ENCODE measurements around the gene PTPRD. TPM values are rescaled to one million over a fixed set of nuclear protein-coding genes. Genes with fewer than 3 reads are reported as not detected.

PTPRD gene
- total RNA-seq, 1 experiment from 2014 or later = 70.1 TPM

GRCh38 chr9:8365029-8365428 is 2247.8 kb downstream of the PTPRD start:
- intact Hi-C loops (cut with micrococcal nuclease; ENCODE audit: unreplicated experiment) = no loop called here
- H3K36me3 Mint-ChIP-seq (ENCODE audit: insufficient read depth, unreplicated experiment) = no peaks in the 10 kb centered on the region
- no peak for DNase-seq
- ChIA-PET CTCF (no interaction called here), POLR2A (no interaction called here)
- Histone ChIP-seq H3K27me3 (replicated peaks; ENCODE audit: control insufficient read depth, insufficient read depth, low read length) (no peaks in the 10 kb centered on the region), H3K9me3 (no peaks in the 10 kb centered on the region), H3K4me3 (ENCODE audit: low read depth, low read length) (no peak overlapping the region), H3K4me1 (peaks cover 32% of the 10 kb centered on the region), H3K36me3 (ENCODE audit: control insufficient read depth, insufficient read depth, low read length) (no peaks in the 10 kb centered on the region)
- peaks cover 6% of the 10 kb centered on the region for H3K4me1 Mint-ChIP-seq (ENCODE audit: low read depth, unreplicated experiment)
- H3K4me3 Mint-ChIP-seq (ENCODE audit: unreplicated experiment) = no peak overlapping the region
- H3K27ac Mint-ChIP-seq (ENCODE audit: unreplicated experiment) = no peak overlapping the region
- TF ChIP-seq CTCF (IDR thresholded peaks at IDR 0.05; ENCODE audit: insufficient read depth in 1 of 2, low read depth in 1 of 2, low read length in 1 of 2, severe bottlenecking in 1 of 2, unreplicated experiment in 1 of 2) = no peak
- no peaks in the 10 kb centered on the region for H3K9me3 Mint-ChIP-seq (ENCODE audit: unreplicated experiment)
- no TSS peak for BruUV-seq (replicated peaks)
- H3K27me3 Mint-ChIP-seq (ENCODE audit: insufficient read depth, unreplicated experiment) = no peaks in the 10 kb centered on the region

DNA sequence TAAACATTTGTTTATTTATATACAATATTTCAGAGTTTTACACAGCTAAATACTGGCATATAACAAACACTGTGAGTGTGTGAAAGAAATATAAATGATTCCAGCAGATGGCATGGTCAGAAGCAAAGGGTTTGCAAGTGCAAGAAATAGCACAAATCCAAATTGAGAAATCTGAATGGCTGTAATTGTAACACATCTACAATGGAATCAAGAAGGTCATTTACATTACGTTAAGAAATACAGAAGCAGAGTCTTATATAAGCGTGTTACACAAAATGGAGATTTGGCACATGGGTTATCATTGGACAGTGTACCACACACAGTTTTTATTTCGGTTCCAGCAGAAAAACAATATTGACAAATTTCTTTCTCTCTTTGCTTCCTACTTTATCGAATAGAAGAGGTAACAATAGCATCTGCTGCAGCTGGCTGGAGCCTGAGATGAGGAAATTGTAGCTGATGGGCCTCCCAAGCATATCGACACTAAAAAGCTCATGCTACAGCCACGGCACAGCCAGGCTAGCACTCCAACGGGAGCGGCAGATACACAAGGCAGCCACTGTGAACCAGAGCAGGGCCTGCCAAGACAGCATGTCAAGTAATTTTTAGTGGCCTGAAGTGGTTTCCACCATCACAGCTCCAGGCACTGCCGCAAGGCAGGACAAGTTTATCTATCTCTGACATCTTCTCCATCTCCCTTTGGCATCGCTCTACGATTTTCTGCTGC is 2248.6 kb downstream of the PTPRD start:
- POLR2A ChIA-PET = no interaction called here
- no peak for DNase-seq
- H3K4me1 ChIP-seq = peaks cover 32% of the 10 kb centered on the region
- H3K36me3 ChIP-seq (ENCODE audit: control insufficient read depth, insufficient read depth, low read length) = no peaks in the 10 kb centered on the region
- intact Hi-C loops (cut with micrococcal nuclease; ENCODE audit: unreplicated experiment) = no loop called here
- TF ChIP-seq CTCF (IDR thresholded peaks at IDR 0.05; ENCODE audit: insufficient read depth in 1 of 2, low read depth in 1 of 2, low read length in 1 of 2, severe bottlenecking in 1 of 2, unreplicated experiment in 1 of 2) = no peak
- Mint-ChIP-seq H3K27ac (ENCODE audit: unreplicated experiment) (no peak overlapping the region), H3K9me3 (ENCODE audit: unreplicated experiment) (no peaks in the 10 kb centered on the region), H3K4me3 (ENCODE audit: unreplicated experiment) (no peak overlapping the region), H3K27me3 (ENCODE audit: insufficient read depth, unreplicated experiment) (no peaks in the 10 kb centered on the region), H3K36me3 (ENCODE audit: insufficient read depth, unreplicated experiment) (no peaks in the 10 kb centered on the region), H3K4me1 (ENCODE audit: low read depth, unreplicated experiment) (peaks cover 6% of the 10 kb centered on the region)
- CTCF ChIA-PET = no interaction called here
- no peaks in the 10 kb centered on the region for H3K9me3 ChIP-seq
- H3K4me3 ChIP-seq (ENCODE audit: low read depth, low read length) = no peak overlapping the region
- no peaks in the 10 kb centered on the region for H3K27me3 ChIP-seq (replicated peaks; ENCODE audit: control insufficient read depth, insufficient read depth, low read length)
- BruUV-seq (replicated peaks) = no TSS peak

GRCh38 chr9:8362250-8362649 is 2250.6 kb downstream of the PTPRD start:
- no peak for DNase-seq
- intact Hi-C loops (cut with micrococcal nuclease; ENCODE audit: unreplicated experiment) = no loop called here
- Histone ChIP-seq H3K27me3 (replicated peaks; ENCODE audit: control insufficient read depth, insufficient read depth, low read length) (no peaks in the 10 kb centered on the region), H3K4me1 (peaks cover 32% of the 10 kb centered on the region), H3K4me3 (ENCODE audit: low read depth, low read length) (no peak overlapping the region), H3K9me3 (no peaks in the 10 kb centered on the region), H3K36me3 (ENCODE audit: control insufficient read depth, insufficient read depth, low read length) (no peaks in the 10 kb centered on the region)
- peaks cover 6% of the 10 kb centered on the region for H3K4me1 Mint-ChIP-seq (ENCODE audit: low read depth, unreplicated experiment)
- peak overlapping the region; percentile 72 for H3K27ac Mint-ChIP-seq (ENCODE audit: unreplicated experiment)
- TF ChIP-seq CTCF (IDR thresholded peaks at IDR 0.05; ENCODE audit: insufficient read depth in 1 of 2, low read depth in 1 of 2, low read length in 1 of 2, severe bottlenecking in 1 of 2, unreplicated experiment in 1 of 2) = no peak
- ChIA-PET CTCF (no interaction called here), POLR2A (no interaction called here)
- no peaks in the 10 kb centered on the region for H3K36me3 Mint-ChIP-seq (ENCODE audit: insufficient read depth, unreplicated experiment)
- BruUV-seq (replicated peaks) = no TSS peak
- no peak overlapping the region for H3K4me3 Mint-ChIP-seq (ENCODE audit: unreplicated experiment)
- no peaks in the 10 kb centered on the region for H3K27me3 Mint-ChIP-seq (ENCODE audit: insufficient read depth, unreplicated experiment)
- H3K9me3 Mint-ChIP-seq (ENCODE audit: unreplicated experiment) = no peaks in the 10 kb centered on the region
